ENCODE results near the gene PNLDC1.

DNA sequence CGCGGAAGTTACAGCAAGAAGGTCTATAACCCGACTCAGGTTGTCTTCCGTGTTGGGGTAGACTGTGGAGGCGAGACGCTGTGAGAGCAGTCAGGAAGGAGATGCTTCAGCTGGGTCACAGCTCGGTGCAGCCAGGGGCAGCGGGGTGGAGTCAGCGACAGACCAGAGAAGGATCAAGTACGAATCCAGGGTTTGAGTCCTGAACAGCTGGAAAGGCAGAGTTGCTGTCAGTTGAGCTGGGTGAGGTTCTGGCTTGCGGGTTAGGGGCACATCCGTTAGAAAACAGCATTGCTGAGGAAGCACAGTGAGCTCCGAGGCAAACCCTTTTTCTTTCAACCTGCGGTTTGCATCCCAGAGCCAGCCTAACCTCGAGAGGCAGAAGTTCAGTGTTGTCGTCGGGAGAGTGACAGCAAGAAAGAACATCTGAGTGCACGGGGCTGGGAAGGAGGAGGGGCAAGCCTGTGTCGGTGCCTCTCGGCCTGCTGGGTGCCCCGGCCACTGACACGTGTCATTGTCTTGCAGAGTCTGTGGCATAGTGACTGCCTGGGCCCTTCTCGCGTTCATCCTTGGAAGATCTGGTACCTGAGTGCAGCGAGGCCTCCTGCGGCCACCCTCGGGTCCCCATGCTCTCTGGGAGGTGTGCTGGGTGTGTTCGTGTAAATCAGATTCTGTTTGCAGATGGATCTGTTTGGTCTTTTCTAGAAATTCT lies 20.0 kb downstream of the PNLDC1 start:
- TF ChIP-seq, protein P1, sequence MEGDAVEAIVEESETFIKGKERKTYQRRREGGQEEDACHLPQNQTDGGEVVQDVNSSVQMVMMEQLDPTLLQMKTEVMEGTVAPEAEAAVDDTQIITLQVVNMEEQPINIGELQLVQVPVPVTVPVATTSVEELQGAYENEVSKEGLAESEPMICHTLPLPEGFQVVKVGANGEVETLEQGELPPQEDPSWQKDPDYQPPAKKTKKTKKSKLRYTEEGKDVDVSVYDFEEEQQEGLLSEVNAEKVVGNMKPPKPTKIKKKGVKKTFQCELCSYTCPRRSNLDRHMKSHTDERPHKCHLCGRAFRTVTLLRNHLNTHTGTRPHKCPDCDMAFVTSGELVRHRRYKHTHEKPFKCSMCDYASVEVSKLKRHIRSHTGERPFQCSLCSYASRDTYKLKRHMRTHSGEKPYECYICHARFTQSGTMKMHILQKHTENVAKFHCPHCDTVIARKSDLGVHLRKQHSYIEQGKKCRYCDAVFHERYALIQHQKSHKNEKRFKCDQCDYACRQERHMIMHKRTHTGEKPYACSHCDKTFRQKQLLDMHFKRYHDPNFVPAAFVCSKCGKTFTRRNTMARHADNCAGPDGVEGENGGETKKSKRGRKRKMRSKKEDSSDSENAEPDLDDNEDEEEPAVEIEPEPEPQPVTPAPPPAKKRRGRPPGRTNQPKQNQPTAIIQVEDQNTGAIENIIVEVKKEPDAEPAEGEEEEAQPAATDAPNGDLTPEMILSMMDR (IDR thresholded peaks at IDR 0.05; ENCODE audit: poor library complexity), result no peak
- TF ChIP-seq EZH2phosphoT487 (IDR thresholded peaks at IDR 0.05; ENCODE audit: low read depth, severe bottlenecking, unreplicated experiment) (no peak), EZH2 (IDR thresholded peaks at IDR 0.05; ENCODE audit: borderline replicate concordance) (no peak)

Measured in hepatocyte (in vitro differentiated cells).